CD4-positive, CD25-positive, alpha-beta regulatory T cell (primary cell): Measurements from ENCODE around the gene ZNF577. TPM values are rescaled to one million over a fixed set of nuclear protein-coding genes. Genes with fewer than 3 reads are reported as not detected.

ENCODE experiments used
- ATAC-seq, 2 donors: fragments of 150-1000 bp; cut with Tn5 transposase; one replicate each; pipeline ENCODE4 v1.10.0; 2021; ENCODE audit warnings: low read depth in 2 of 2, moderate number of reproducible peaks in 2 of 2, moderate library complexity in 1 of 2
- DNase-seq, 3 donors: peaks; one replicate each; pipeline versions ENCODE4 v3.0.0 to v3.0.0-alpha.2; 2012 to 2022; ENCODE audit warnings: mixed read lengths in 1 of 3
- H3K27ac ChIP-seq: one replicate; pipeline ENCODE4 v1.7.0; 2013; ENCODE audit warnings: mild to moderate bottlenecking, low read length; ENCODE audit not compliant: insufficient read depth, poor library complexity, severe bottlenecking
- H3K27me3 ChIP-seq: one replicate; pipeline ENCODE4 v1.7.0; 2013; ENCODE audit warnings: low read length; ENCODE audit not compliant: control insufficient read depth, insufficient read depth
- H3K36me3 ChIP-seq: one replicate; pipeline ENCODE4 v1.7.0; 2013; ENCODE audit warnings: mild to moderate bottlenecking, low read length, moderate library complexity; ENCODE audit not compliant: control insufficient read depth, insufficient read depth
- H3K4me1 ChIP-seq: 2 replicates; pipeline ENCODE4 v1.7.0; 2013; ENCODE audit warnings: mild to moderate bottlenecking, low read length; ENCODE audit not compliant: insufficient read depth, control insufficient read depth, poor library complexity, severe bottlenecking
- H3K4me3 ChIP-seq: one replicate; pipeline ENCODE4 v1.7.0; 2013; ENCODE audit warnings: low read depth, mild to moderate bottlenecking, low read length, moderate library complexity
- H3K9me3 ChIP-seq, 2 experiments: 1 replicate in 1 of 2; 2 replicates in 1 of 2; pipeline ENCODE4 v1.7.0; 2013; ENCODE audit warnings: low read length in 2 of 2, mild to moderate bottlenecking in 1 of 2, moderate library complexity in 1 of 2; ENCODE audit not compliant: control insufficient read depth in 2 of 2
- H3K27ac Mint-ChIP-seq, 3 donors: one replicate each; pipeline ENCODE4 v1.8.0; 2020 to 2022; ENCODE audit warnings: mild to moderate bottlenecking in 3 of 3, mixed read lengths in 3 of 3, moderate library complexity in 2 of 3
- H3K27me3 Mint-ChIP-seq: one replicate; pipeline ENCODE4 v1.8.0; 2022; ENCODE audit warnings: mild to moderate bottlenecking, mixed read lengths
- H3K36me3 Mint-ChIP-seq: one replicate; pipeline ENCODE4 v1.8.0; 2020; ENCODE audit warnings: mixed read lengths
- H3K4me1 Mint-ChIP-seq, 4 donors: one replicate each; pipeline ENCODE4 v1.8.0; 2020 to 2022; ENCODE audit warnings: mixed read lengths in 4 of 4, mild to moderate bottlenecking in 1 of 4
- H3K4me3 Mint-ChIP-seq, 4 donors: one replicate each; pipeline ENCODE4 v1.8.0; 2020 to 2022; ENCODE audit warnings: mild to moderate bottlenecking in 4 of 4, mixed read lengths in 4 of 4, moderate library complexity in 3 of 4
- H3K9me3 Mint-ChIP-seq, 7 donors: one replicate each; pipeline ENCODE4 v1.8.0; 2020 to 2022; ENCODE audit warnings: mixed read lengths in 7 of 7, mild to moderate bottlenecking in 3 of 7, moderate library complexity in 2 of 7
- polyA plus RNA-seq, 4 donors: library from polyadenylated mRNA; unstranded; fragments of 300-500 nt; fragmentation: Illumina TruSeq; gene quantifications; one replicate each; pipeline ENCODE4 v1.2.3, GENCODE V29; 2021
- total RNA-seq: library from RNA; stranded (reverse); gene quantifications from one replicate; pipeline ENCODE4 v1.2.3, GENCODE V29; 2022

ZNF577 gene
- total and polyA plus RNA-seq, 5 donors from 2014 or later: 1.6 to 6.8 (median 3.2) TPM

DNA sequence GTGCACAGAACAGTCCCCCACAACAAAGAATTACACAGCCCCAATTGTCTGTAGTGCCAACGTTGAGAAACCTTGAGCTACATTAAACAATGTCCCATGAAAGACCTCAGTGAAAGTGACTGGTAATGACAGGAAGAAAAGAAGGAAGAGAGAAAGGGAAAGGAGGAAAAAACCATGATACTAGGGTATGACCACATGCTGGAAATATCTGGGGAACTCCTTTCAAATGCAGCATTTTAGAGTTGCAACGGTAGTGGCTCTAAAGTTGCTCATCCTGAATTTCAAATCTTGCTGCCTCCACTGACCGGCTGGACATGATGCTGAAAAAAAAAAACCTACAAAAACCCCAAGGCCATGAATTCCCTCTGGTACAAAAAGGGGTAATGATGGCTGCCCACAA, 66.3 kb downstream of the ZNF577 start:
- H3K27me3 ChIP-seq: no peaks in the 10 kb centered on the region
- Mint-ChIP-seq H3K27me3 (peaks cover 4% of the 10 kb centered on the region), H3K9me3 (peaks cover 10 to 75% (median 17%) of the 10 kb centered on the region in 7 donors), H3K27ac (no peak overlapping the region), H3K36me3 (peaks cover 9% of the 10 kb centered on the region), H3K4me1 (no peaks in the 10 kb centered on the region), H3K4me3 (no peak overlapping the region)
- ATAC-seq (no peak), DNase-seq (no peak)
- H3K9me3 ChIP-seq: peaks cover 17 to 33% of the 10 kb centered on the region in 2 experiments
- H3K27ac ChIP-seq: no peak overlapping the region
- no peaks in the 10 kb centered on the region for H3K36me3 ChIP-seq
- no peak overlapping the region for H3K4me3 ChIP-seq
- H3K4me1 ChIP-seq: no peaks in the 10 kb centered on the region

Other genes with a start within 250 kb of the ZNF577 start
- not detected for gene SIGLEC14, start 241.1 kb downstream of the ZNF577 start, total RNA-seq
- gene SIGLEC14, start 241.1 kb downstream of the ZNF577 start, polyA plus RNA-seq: under 1 TPM in 2 of 4 donors, not detected in 2; 0.08 to 0.18 TPM
- 4.4 TPM for gene SPACA6, start 194.6 kb downstream of the ZNF577 start, total RNA-seq
- gene SPACA6, start 194.6 kb downstream of the ZNF577 start, polyA plus RNA-seq: 1 to 10 TPM in 3 of 4 donors, under 1 TPM in 1; 0.98 to 5.6 (median 1.6) TPM
- 0.86 TPM for gene HAS1, start 164.0 kb downstream of the ZNF577 start, total RNA-seq
- gene HAS1, start 164.0 kb downstream of the ZNF577 start, polyA plus RNA-seq: not detected
- gene FPR1, start 136.1 kb downstream of the ZNF577 start, total RNA-seq: not detected
- gene FPR1, start 136.1 kb downstream of the ZNF577 start, polyA plus RNA-seq: 1 to 10 TPM in 1 of 4 donors, under 1 TPM in 1, not detected in 2; 0.26 to 1.1 TPM
- not detected for gene FPR2, start 126.8 kb downstream of the ZNF577 start, total RNA-seq
- gene FPR2, start 126.8 kb downstream of the ZNF577 start, polyA plus RNA-seq: not detected
- not detected for gene FPR3, start 92.8 kb downstream of the ZNF577 start, total RNA-seq
- not detected for gene FPR3, start 92.8 kb downstream of the ZNF577 start, polyA plus RNA-seq
- 9.3 TPM for gene ZNF649, start 17.1 kb upstream of the ZNF577 start, total RNA-seq
- 1 to 10 TPM; 5.9 to 9.2 (median 7.8) TPM for gene ZNF649, start 17.1 kb upstream of the ZNF577 start, polyA plus RNA-seq
- gene ZNF613, start 39.5 kb upstream of the ZNF577 start, total RNA-seq: 2.4 TPM
- gene ZNF613, start 39.5 kb upstream of the ZNF577 start, polyA plus RNA-seq: 1 to 10 TPM; 3.7 to 5.8 (median 4.7) TPM
- 25.4 TPM for gene ZNF350, start 98.9 kb upstream of the ZNF577 start, total RNA-seq
- 10 to 100 TPM; 15.5 to 25.3 (median 18.8) TPM for gene ZNF350, start 98.9 kb upstream of the ZNF577 start, polyA plus RNA-seq
- 13.0 TPM for gene ZNF615, start 120.3 kb upstream of the ZNF577 start, total RNA-seq
- 10 to 100 TPM in 2 of 4 donors, 1 to 10 TPM in 2; 6.6 to 12.9 (median 10.3) TPM for gene ZNF615, start 120.3 kb upstream of the ZNF577 start, polyA plus RNA-seq
- gene ZNF614, start 140.4 kb upstream of the ZNF577 start, total RNA-seq: 5.1 TPM
- gene ZNF614, start 140.4 kb upstream of the ZNF577 start, polyA plus RNA-seq: 1 to 10 TPM; 3.3 to 7.2 (median 3.8) TPM
- gene ZNF432, start 160.9 kb upstream of the ZNF577 start, total RNA-seq: 16.8 TPM
- gene ZNF432, start 160.9 kb upstream of the ZNF577 start, polyA plus RNA-seq: 1 to 10 TPM; 2.5 to 6.6 (median 3.5) TPM
- 21.0 TPM for gene ZNF841, start 207.8 kb upstream of the ZNF577 start, total RNA-seq
- 1 to 10 TPM; 2.4 to 3.4 (median 2.9) TPM for gene ZNF841, start 207.8 kb upstream of the ZNF577 start, polyA plus RNA-seq